Measurements from ENCODE around the gene HDAC6. TPM values are rescaled to one million over a fixed set of nuclear protein-coding genes. Genes with fewer than 3 reads are reported as not detected.

HDAC6 gene
- total and polyA plus RNA-seq, 10 of the 15 experiments (the other 5 are each of a cell fraction or from before 2014, with no cell fraction given) = 8.3 to 47.0 (median 34.1) TPM

GRCh38 chrX:48824066-48824465 lies 22.2 kb downstream of the HDAC6 start (continued):
- TF ChIP-seq ZBTB11 (CRISPR knock-in tag; IDR thresholded peaks at IDR 0.05) = no peak
- TF ChIP-seq NBN (IDR thresholded peaks at IDR 0.05) = no peak
- no peak for TF ChIP-seq TCF12 (IDR thresholded peaks at IDR 0.05; ENCODE audit: low read depth, low read length)
- no peak for TF ChIP-seq SIN3A (IDR thresholded peaks at IDR 0.05; ENCODE audit: low read depth, low read length)
- no peak for TF ChIP-seq RB1 (IDR thresholded peaks at IDR 0.05; ENCODE audit: borderline replicate concordance)
- no peak for TF ChIP-seq FOS (IDR thresholded peaks at IDR 0.05; ENCODE audit: borderline replicate concordance, extremely low read depth, insufficient read length)
- TF ChIP-seq NFYA (IDR thresholded peaks at IDR 0.05; ENCODE audit: borderline replicate concordance, low read depth, low read length) = no peak
- TF ChIP-seq RUNX3 (IDR thresholded peaks at IDR 0.05; ENCODE audit: low read length) = no peak
- TF ChIP-seq TBL1XR1 (IDR thresholded peaks at IDR 0.05; ENCODE audit: low read depth, low read length) = no peak
- no peak for TF ChIP-seq EGR1 (IDR thresholded peaks at IDR 0.05; ENCODE audit: borderline replicate concordance in 1 of 2, low read depth in 2 of 2, low read length in 2 of 2)
